H1 (cell line): ENCODE measurements around the gene DCDC2B. TPM values are rescaled to one million over a fixed set of nuclear protein-coding genes. Genes with fewer than 3 reads are reported as not detected.

ENCODE experiments used
- CTCF ChIA-PET: fragments of 300-600 bp; sonication (Branson Sonifier 250); formaldehyde crosslinking; loops from one replicate; lab custom pipeline; 2021; ENCODE audit not compliant: partially characterized antibody; lab: Charles Lee
- POLR2A ChIA-PET: fragments of 300-600 bp; sonication (Branson Sonifier 250); formaldehyde crosslinking; loops from one replicate; lab custom pipeline; 2021; ENCODE audit warnings: inconsistent platforms; ENCODE audit not compliant: partially characterized antibody; lab: Charles Lee
- DNase-seq, 2 experiments: peaks; one replicate each; pipeline versions ENCODE4 v3.0.0 to v3.0.0-alpha.2; 2010 to 2022; ENCODE audit warnings: low spot score in 2 of 2, low read depth in 1 of 2, mixed read lengths in 1 of 2
- FAIRE-seq: peaks from 2 replicates; lab custom pipeline; 2011; peaks lifted over from hg19 to GRCh38; lab: Jason Lieb, UNC
- H2AFZ ChIP-seq: 2 replicates; pipeline ENCODE4 v1.8.1; 2012; ENCODE audit warnings: low read length, inconsistent platforms
- H2AK5ac ChIP-seq: 2 replicates; pipeline ENCODE4 v1.6.1; 2013; ENCODE audit warnings: low read depth, low read length
- H2BK120ac ChIP-seq: replicated peaks from 2 replicates; pipeline ENCODE3; 2013; ENCODE audit warnings: low read depth, low read length, inconsistent platforms
- H2BK12ac ChIP-seq: 2 replicates; pipeline ENCODE4 v1.6.1; 2013; ENCODE audit warnings: low read depth, low read length
- H2BK15ac ChIP-seq: 2 replicates; pipeline ENCODE4 v1.6.1; 2013; ENCODE audit warnings: low read length
- H2BK20ac ChIP-seq: 2 replicates; pipeline ENCODE4 v1.6.1; 2013; ENCODE audit warnings: low read length
- H2BK5ac ChIP-seq: 2 replicates; pipeline ENCODE4 v1.6.1; 2013; ENCODE audit warnings: low read depth, low read length
- H3K14ac ChIP-seq: 2 replicates; pipeline ENCODE4 v1.6.1; 2013; ENCODE audit warnings: inconsistent platforms; ENCODE audit not compliant: insufficient read length
- H3K18ac ChIP-seq: 2 replicates; pipeline ENCODE4 v1.6.1; 2013; ENCODE audit warnings: low read length; ENCODE audit errors: extremely low read depth
- H3K23ac ChIP-seq: 2 replicates; pipeline ENCODE4 v1.6.1; 2013; ENCODE audit warnings: inconsistent platforms; ENCODE audit not compliant: insufficient read length
- H3K23me2 ChIP-seq: 2 replicates; pipeline ENCODE4 v1.6.1; 2013; ENCODE audit warnings: low read depth, low read length
- H3K27ac ChIP-seq: 2 replicates; pipeline ENCODE4 v1.6.1; 2011; ENCODE audit warnings: low read depth, low read length, inconsistent platforms
- H3K27me3 ChIP-seq, 4 experiments: replicated peaks in 1 of 4; 1 replicate in 1 of 4; 2 replicates in 3 of 4; pipeline versions ENCODE4 v1.6.1 to v1.8.1; 2011 to 2013; ENCODE audit warnings: low read length in 3 of 4, mild to moderate bottlenecking in 3 of 4, inconsistent platforms in 2 of 4, mixed read lengths in 2 of 4, moderate library complexity in 1 of 4; ENCODE audit not compliant: control insufficient read depth in 3 of 4, insufficient read depth in 3 of 4; ENCODE audit errors: extremely low read depth in 1 of 4
- H3K36me3 ChIP-seq, 4 experiments: 2 replicates each; pipeline versions ENCODE4 v1.6.1 to v1.8.1; 2011 to 2013; ENCODE audit warnings: mild to moderate bottlenecking in 4 of 4, low read length in 3 of 4, moderate library complexity in 2 of 4, control low read depth in 1 of 4, inconsistent platforms in 1 of 4; ENCODE audit not compliant: insufficient read depth in 4 of 4, control insufficient read depth in 2 of 4
- H3K4ac ChIP-seq: replicated peaks from 2 replicates; pipeline ENCODE3; 2013; ENCODE audit warnings: low read length, low read depth, mixed read lengths, inconsistent platforms; ENCODE audit not compliant: insufficient read length
- H3K4me1 ChIP-seq, 4 experiments: replicated peaks in 1 of 4; 1 replicate in 1 of 4; 2 replicates in 3 of 4; pipeline versions ENCODE4 v1.6.1 to v1.8.1; 2011 to 2013; ENCODE audit warnings: low read length in 3 of 4, inconsistent platforms in 2 of 4, mixed read lengths in 1 of 4; ENCODE audit not compliant: insufficient read depth in 4 of 4, control insufficient read depth in 3 of 4
- H3K4me2 ChIP-seq, 2 experiments: 2 replicates each; pipeline versions ENCODE4 v1.6.1 to v1.8.1; 2011 to 2013; ENCODE audit warnings: low read depth in 2 of 2, low read length in 2 of 2, control low read depth in 1 of 2, inconsistent platforms in 1 of 2, mild to moderate bottlenecking in 1 of 2; ENCODE audit not compliant: insufficient read depth in 1 of 2
- H3K4me3 ChIP-seq, 4 experiments: fragments of 200-600, 300-600 bp in 1 of 4; sonication (generic), shearing (Covaris generic), sonication (Bioruptor Twin) in 1 of 4; 2 replicates each; pipeline versions ENCODE4 v1.5.1 to v1.8.1; 2011 to 2016; ENCODE audit warnings: low read length in 4 of 4, low read depth in 3 of 4, control low read depth in 2 of 4, inconsistent platforms in 2 of 4, mild to moderate bottlenecking in 2 of 4, mixed read lengths in 1 of 4, moderate library complexity in 1 of 4; ENCODE audit not compliant: insufficient read depth in 2 of 4; ENCODE audit errors: extremely low read depth in 1 of 4
- H3K56ac ChIP-seq: replicated peaks from 2 replicates; pipeline ENCODE3; 2013; ENCODE audit warnings: low read depth, mild to moderate bottlenecking, mixed read lengths, low read length, inconsistent platforms; ENCODE audit not compliant: insufficient read length
- H3K79me1 ChIP-seq: 2 replicates; pipeline ENCODE4 v1.6.1; 2013; ENCODE audit warnings: low read depth, low read length, control low read depth
- H3K79me2 ChIP-seq, 2 experiments: 2 replicates each; pipeline versions ENCODE4 v1.6.1 to v1.8.1; 2012 to 2013; ENCODE audit warnings: low read length in 2 of 2, mild to moderate bottlenecking in 2 of 2, inconsistent platforms in 1 of 2; ENCODE audit not compliant: insufficient read depth in 2 of 2, control insufficient read depth in 1 of 2
- H3K9ac ChIP-seq, 4 experiments: replicated peaks in 1 of 4; 1 replicate in 1 of 4; 2 replicates in 3 of 4; pipeline versions ENCODE4 v1.6.1 to v1.8.1; 2011 to 2013; ENCODE audit warnings: low read depth in 3 of 4, low read length in 3 of 4, control low read depth in 2 of 4, mild to moderate bottlenecking in 2 of 4, moderate library complexity in 2 of 4, inconsistent platforms in 1 of 4; ENCODE audit errors: extremely low read depth in 1 of 4
- H3K9me3 ChIP-seq, 2 experiments: 2 replicates each; pipeline versions ENCODE4 v1.6.1 to v1.8.1; 2012 to 2013; ENCODE audit warnings: mild to moderate bottlenecking in 2 of 2, moderate library complexity in 2 of 2, control low read depth in 1 of 2, inconsistent platforms in 1 of 2, low read depth in 1 of 2, low read length in 1 of 2, mixed read lengths in 1 of 2; ENCODE audit not compliant: insufficient read depth in 2 of 2
- H4K20me1 ChIP-seq, 2 experiments: replicated peaks in 1 of 2; 2 replicates each; pipeline versions ENCODE3 to v1.8.1; 2011 to 2013; ENCODE audit warnings: inconsistent platforms in 2 of 2, low read length in 2 of 2, mild to moderate bottlenecking in 1 of 2; ENCODE audit not compliant: insufficient read depth in 2 of 2, control insufficient read depth in 1 of 2
- H4K5ac ChIP-seq: 2 replicates; pipeline ENCODE4 v1.6.1; 2013; ENCODE audit warnings: low read length, low read depth, mixed read lengths, inconsistent platforms; ENCODE audit not compliant: insufficient read length
- H4K8ac ChIP-seq: 2 replicates; pipeline ENCODE4 v1.8.0; 2013; ENCODE audit warnings: mild to moderate bottlenecking, moderate library complexity, low read length, inconsistent platforms; ENCODE audit not compliant: insufficient read depth; ENCODE audit errors: extremely low read depth
- H4K91ac ChIP-seq: replicated peaks from 2 replicates; pipeline ENCODE3; 2013; ENCODE audit warnings: low read length, mixed read lengths, inconsistent platforms; ENCODE audit not compliant: insufficient read length
- GTF2F1 ChIP-seq: IDR thresholded peaks from 2 replicates; pipeline ENCODE4 v1.6.1; 2012; ENCODE audit warnings: low read depth, low read length, improper control_type of control experiment, borderline replicate concordance
- JUN ChIP-seq: IDR thresholded peaks from 2 replicates; pipeline ENCODE4 v1.6.1; 2011; ENCODE audit warnings: low read depth, mild to moderate bottlenecking, improper control_type of control experiment, low read length
- POLR2A ChIP-seq, 2 experiments: IDR thresholded peaks; 1 replicate in 1 of 2; 2 replicates in 1 of 2; pipeline ENCODE4 v1.6.1; 2011; ENCODE audit warnings: low read depth in 2 of 2, low read length in 2 of 2, mild to moderate bottlenecking in 2 of 2; ENCODE audit errors: control extremely low read depth in 1 of 2
- SIN3A ChIP-seq, 2 experiments: IDR thresholded peaks in 1 of 2; conservative IDR thresholded peaks in 1 of 2; 2 replicates each; pipeline ENCODE4 v1.6.1; 2011 to 2012; ENCODE audit warnings: low read length in 2 of 2, improper control_type of control experiment in 1 of 2, low read depth in 1 of 2, mild to moderate bottlenecking in 1 of 2
- WGBS, 2 experiments: shearing (Covaris generic) in 1 of 2; methylation state at CpG; one replicate each; pipeline versions ENCODE4 v1.1.6 to v1.1.7; 2013 to 2015; ENCODE audit warnings: low lambda C conversion rate in 2 of 2, mixed read lengths in 2 of 2, inconsistent platforms in 1 of 2, low coverage in 1 of 2, missing lambda C conversion rate in 1 of 2; ENCODE audit not compliant: insufficient replicate concordance in 2 of 2, insufficient coverage in 1 of 2, insufficient read length in 1 of 2; ENCODE audit errors: extremely low coverage in 1 of 2, missing lambda C conversion rate in 1 of 2; 5-methylcytosine and 5-hydroxymethylcytosine counted together
- polyA plus RNA-seq, 7 experiments: library from polyadenylated mRNA; depleted of rRNA in 3 of 7; stranded (reverse) in 5 of 7; unstranded in 2 of 7; fragments of >200 nt in 5 of 7; fragments of 200-250 nt in 2 of 7; gene quantifications; 1 replicate in 5 of 7; 2 replicates in 1 of 7; 4 replicates in 1 of 7; pipeline versions ENCODE4 v1.2.1 to v1.2.3, GENCODE V29; 2011 to 2013; ENCODE audit warnings: missing spikeins in 2 of 7, mixed read lengths in 2 of 7
- total RNA-seq: library from RNA; stranded (reverse); fragmentation: NEBNext Ultra II Directional; extraction: Animal tissue kit (Norgen Biotek cat#: 25700); gene quantifications from 2 replicates; pipeline ENCODE4 v1.2.1, GENCODE V29; 2021

The DCDC2B gene
- total and polyA plus RNA-seq, 2 of the 8 experiments (the other 6 are each of a cell fraction or from before 2014, with no cell fraction given) = not detected

- Histone ChIP-seq H3K36me3 (peaks cover 48 to 75% (median 65%) of the 10 kb centered on the region in 4 experiments), H3K79me2 (no peaks in the 10 kb centered on the region), H2BK15ac (no peak overlapping the region), H3K4me3 (no peak overlapping the region), H2BK20ac (no peak overlapping the region), H3K9me3 (no peaks in the 10 kb centered on the region), H3K4me2 (no peak overlapping the region), H3K4me1 (peaks cover 9 to 15% (median 11%) of the 10 kb centered on the region in 4 experiments), H2BK120ac (no peak overlapping the region), H4K20me1 (peaks cover 11 to 12% of the 10 kb centered on the region in 2 experiments), H2AK5ac (no peak overlapping the region), H2AFZ (no peak overlapping the region), H3K4ac (no peak overlapping the region), H3K23ac (no peak overlapping the region), H4K5ac (no peak overlapping the region), H3K79me1 (0 out of 2 replicates have a peak, but pooled peaks cover 3% of the 10 kb centered on the region), H2BK5ac (no peak overlapping the region), H2BK12ac (no peak overlapping the region), H4K91ac (no peak overlapping the region), H3K23me2 (peaks cover 2% of the 10 kb centered on the region; the same call in 1 of the 2 replicates), H4K8ac (no peak overlapping the region), H3K14ac (no peak overlapping the region), H3K18ac (no peak overlapping the region), H3K9ac (no peak overlapping the region), H3K27me3 (no peaks in the 10 kb centered on the region), H3K56ac (no peak overlapping the region), H3K27ac (no peak overlapping the region)
- FAIRE-seq (no peak), DNase-seq (no peak)
- WGBS, 2 experiments = 90% methylated on average over 6 of the region's 6 CpGs; no CpG with 5 or more reads in 1 of the 2 experiments
- ChIA-PET POLR2A (interaction anchor here (0.9 to 21.3 kb wide), 4 partner anchors 10 to 167 kb away, joined by 3 to 332 read pairs (median 48); partner anchors contain the start of genes DCDC2B, FAM229A, IQCC and TSSK3), CTCF (interaction anchor here (0.7 to 1.3 kb wide), 2 partner anchors 86 to 121 kb away, joined by 3 to 4 read pairs; no protein-coding TSS in a partner anchor)
- TF ChIP-seq GTF2F1 = no peak
- no peak for TF ChIP-seq SIN3A (conservative IDR thresholded peaks at IDR 0.05 in 1 of 2, IDR thresholded peaks at IDR 0.05 in 1 of 2; ENCODE audit: low read depth in 1 of 2, low read length in 2 of 2)
- no peak for TF ChIP-seq JUN
- no peak for TF ChIP-seq POLR2A (IDR thresholded peaks at IDR 0.05; ENCODE audit: control extremely low read depth in 1 of 2, low read depth in 2 of 2, low read length in 2 of 2)
Measured at GRCh38 chr1:32194984-32195383, 13.9 kb upstream of the DCDC2B start.
